ENCODE results near the gene CEP131.

Gene CEP131

DNA sequence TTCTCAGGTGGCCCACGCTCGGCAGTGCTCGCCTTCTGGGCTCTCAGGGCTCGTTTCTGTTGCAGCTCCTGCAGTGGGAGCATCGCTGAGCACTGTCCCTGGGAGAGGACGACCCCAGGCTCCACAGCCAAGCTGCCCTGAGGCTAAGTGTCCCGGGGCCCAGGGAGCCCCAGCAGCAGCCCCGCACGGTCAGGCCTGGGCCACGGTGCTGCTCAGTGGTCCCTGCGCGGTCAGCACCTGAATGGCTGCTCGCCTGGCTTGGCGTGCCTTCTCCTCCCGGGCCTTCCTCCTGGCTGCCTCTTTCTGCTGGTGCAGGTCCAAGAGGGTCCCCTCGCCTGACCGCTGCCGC, 23.3 kb downstream of the CEP131 start:
- FAIRE-seq (no peak), DNase-seq (ENCODE audit: insufficient read length, low spot score) (no peak)
- TF ChIP-seq, protein P1, sequence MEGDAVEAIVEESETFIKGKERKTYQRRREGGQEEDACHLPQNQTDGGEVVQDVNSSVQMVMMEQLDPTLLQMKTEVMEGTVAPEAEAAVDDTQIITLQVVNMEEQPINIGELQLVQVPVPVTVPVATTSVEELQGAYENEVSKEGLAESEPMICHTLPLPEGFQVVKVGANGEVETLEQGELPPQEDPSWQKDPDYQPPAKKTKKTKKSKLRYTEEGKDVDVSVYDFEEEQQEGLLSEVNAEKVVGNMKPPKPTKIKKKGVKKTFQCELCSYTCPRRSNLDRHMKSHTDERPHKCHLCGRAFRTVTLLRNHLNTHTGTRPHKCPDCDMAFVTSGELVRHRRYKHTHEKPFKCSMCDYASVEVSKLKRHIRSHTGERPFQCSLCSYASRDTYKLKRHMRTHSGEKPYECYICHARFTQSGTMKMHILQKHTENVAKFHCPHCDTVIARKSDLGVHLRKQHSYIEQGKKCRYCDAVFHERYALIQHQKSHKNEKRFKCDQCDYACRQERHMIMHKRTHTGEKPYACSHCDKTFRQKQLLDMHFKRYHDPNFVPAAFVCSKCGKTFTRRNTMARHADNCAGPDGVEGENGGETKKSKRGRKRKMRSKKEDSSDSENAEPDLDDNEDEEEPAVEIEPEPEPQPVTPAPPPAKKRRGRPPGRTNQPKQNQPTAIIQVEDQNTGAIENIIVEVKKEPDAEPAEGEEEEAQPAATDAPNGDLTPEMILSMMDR (IDR thresholded peaks at IDR 0.05; ENCODE audit: insufficient read depth, missing control alignments) = no peak

DNA sequence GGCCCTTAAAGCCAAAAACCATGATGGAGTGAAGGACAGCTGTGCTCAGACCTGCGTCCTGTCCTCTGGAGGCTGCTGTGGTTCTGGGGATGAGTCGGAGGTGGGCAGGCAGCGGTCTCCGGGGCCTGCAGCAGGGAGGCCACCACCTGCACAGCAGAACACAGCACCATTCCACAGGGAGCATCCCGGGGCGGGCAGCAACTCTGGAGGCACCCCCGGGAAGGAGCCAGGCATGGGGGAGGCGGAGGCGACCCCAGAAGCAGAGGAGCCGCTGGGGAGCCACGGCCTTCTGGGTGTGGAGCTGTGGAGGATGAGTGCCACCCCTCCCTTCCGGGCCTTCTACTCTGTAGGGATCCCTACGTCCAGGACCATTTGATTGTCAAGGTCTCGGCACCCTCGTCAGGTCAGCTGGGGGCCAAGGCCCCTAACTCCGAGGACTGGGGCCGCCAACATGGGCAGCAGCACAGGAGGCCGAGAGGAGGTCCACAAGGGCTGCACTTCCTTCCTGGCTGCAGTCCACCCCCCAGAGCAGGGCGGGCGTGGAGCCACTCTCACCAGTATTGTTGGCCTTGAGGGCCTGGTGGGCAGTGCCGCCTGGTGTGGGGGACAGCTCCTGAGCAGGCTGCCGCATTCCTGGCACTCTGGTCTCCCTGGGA, 23.8 kb downstream of the CEP131 start:
- TF ChIP-seq, protein P1 (IDR thresholded peaks at IDR 0.05; ENCODE audit: insufficient read depth, missing control alignments) = no peak
- FAIRE-seq = no peak
- DNase-seq (ENCODE audit: insufficient read length, low spot score) = no peak

DNA sequence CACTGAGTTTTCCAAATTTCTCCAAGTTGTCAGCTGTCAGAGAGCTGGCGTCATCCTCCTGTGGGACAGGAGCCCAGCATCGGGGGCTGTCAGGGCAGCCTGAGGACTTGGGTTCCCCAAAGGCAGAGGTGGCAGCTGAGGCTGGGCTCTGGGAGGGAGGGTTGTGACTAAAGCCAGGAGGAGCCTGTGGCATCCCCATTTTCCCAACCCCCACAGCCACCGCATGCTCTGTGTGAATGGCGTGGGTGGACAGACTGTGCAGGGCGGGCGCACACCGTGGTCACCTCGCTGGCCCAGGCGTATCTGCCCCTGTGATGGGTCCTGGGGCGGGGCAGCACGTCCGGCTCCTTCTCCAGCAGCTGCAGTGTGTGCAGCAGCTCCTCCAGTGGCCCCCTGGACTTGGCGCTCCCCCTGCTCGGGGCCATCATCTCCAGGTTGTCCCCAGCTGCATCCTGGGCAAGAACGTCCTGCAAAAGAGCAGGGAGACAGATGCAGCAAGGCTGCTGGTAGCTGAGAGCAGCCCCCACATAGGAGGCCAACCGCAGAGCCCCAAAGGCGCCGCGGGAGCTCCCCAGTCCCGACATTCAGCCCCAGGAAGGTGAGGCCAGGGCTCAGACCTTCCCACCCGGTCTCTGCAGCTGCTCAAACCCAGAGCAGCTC, 24.8 kb downstream of the CEP131 start:
- DNase-seq (ENCODE audit: insufficient read length, low spot score) (no peak), FAIRE-seq (no peak)
- TF ChIP-seq, protein P1 (IDR thresholded peaks at IDR 0.05; ENCODE audit: insufficient read depth, missing control alignments) = no peak

DNA sequence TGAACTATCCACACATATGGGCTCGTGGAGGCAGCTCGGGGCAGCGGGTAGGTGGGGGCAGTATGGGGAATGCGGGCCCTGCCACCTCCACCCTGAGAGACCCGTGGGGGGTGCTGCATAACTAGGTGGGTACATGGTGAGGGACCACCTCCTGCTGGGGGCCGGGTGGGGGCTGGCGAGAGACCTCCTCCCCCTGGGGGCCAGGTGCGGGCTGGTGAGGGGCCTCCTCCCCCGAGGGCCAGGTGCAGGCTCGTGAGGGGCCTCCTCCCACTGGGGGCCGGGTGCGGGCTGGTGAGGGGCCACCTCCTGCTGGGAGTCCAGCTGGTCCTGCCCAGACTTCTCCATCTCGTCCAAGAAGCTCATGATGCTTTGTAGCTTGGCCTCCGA, 25.4 kb downstream of the CEP131 start:
- DNase-seq (ENCODE audit: insufficient read length, low spot score) = no peak
- TF ChIP-seq, protein P1 (IDR thresholded peaks at IDR 0.05; ENCODE audit: insufficient read depth, missing control alignments) = no peak
- FAIRE-seq = no peak

DNA sequence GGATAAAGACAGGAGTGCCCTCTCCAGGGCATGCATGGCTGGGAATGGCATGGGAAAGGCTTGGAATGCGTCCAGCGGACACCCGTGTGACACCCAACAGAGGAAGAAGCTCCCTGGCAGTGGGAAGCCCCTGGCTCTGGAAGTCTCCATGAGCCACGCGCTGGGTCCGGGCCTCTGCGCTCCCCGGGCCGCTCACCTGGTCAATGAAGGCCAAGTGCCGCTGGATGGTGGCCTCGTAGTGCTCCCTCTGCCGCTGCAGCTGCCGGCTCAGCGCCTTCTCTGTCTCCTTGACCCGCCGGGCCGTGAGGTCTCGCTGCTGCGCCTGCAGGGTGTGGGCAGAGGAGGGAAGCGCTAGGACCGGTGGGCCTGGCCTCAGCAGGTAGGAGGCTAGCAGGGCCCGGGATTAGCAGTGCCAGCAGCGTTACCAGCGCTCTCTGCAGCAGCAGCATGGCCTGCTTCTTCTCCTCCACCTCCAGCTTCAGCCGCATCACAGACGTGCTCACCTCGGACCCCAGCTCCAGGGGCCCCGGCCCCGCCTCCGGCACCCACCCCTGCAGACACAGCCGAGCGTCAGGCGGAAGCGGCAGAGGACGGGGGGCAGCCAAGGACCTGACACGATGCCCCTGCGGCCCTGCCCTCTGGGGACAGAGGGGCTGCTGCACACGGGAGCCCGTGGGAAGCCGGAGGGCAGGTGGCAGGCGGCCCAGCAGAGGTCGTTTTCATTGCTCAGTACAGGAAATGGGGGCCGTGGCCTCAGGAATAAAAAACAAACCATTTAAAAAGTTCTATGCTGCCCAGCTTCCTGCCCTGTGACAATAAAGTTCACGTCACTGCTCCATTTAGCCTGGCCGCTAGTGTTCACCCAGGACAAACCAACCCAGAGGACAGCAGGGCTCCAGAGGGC, 26.0 kb downstream of the CEP131 start:
- FAIRE-seq (no peak), DNase-seq (ENCODE audit: insufficient read length, low spot score) (no peak)
- TF ChIP-seq, protein P1 (IDR thresholded peaks at IDR 0.05; ENCODE audit: insufficient read depth, missing control alignments) = no peak

DNA sequence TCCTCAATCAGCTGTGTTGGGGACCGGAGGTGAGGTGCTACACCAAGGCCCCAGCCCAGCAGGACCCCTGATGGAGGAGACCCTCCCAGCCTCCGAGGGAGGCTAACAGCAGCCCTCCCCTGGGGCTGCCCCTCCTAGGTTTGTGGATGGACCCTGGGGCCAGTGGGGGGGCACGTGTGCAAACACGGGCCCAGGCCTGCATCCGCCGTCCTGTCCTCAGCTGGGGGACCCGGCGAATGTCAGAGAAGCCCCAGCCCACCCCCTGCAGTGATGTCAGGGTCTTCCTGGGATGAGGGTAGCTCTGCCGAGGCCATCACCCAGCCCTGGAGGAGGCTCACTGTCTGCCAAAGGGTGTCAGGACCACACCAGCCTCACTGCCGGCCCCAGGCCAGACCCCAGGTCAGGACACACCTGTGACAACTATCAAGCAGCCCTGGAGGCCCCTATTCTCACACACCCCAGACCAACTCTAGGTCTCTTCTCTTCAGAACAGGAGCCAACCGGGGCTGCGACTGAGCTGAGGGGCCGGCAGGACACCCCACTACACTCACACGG, 26.7 kb downstream of the CEP131 start:
- no peak for DNase-seq (ENCODE audit: insufficient read length, low spot score)
- TF ChIP-seq, protein P1 (IDR thresholded peaks at IDR 0.05; ENCODE audit: insufficient read depth, missing control alignments) = no peak
- FAIRE-seq = no peak
